PC-3 (cell line): ENCODE data around the gene NUDT6.

Experiments used
- EZH2 ChIP-seq: fragments of 300-600 bp; sonication (generic); IDR thresholded peaks from one replicate; pipeline ENCODE4 v1.6.1; 2017; ENCODE audit warnings: antibody characterized with exemption, mild to moderate bottlenecking, low read length; ENCODE audit not compliant: unreplicated experiment
- EZH2phosphoT487 ChIP-seq: fragments of 300-600 bp; sonication (generic); IDR thresholded peaks from 2 replicates; pipeline ENCODE4 v1.6.1; 2018; ENCODE audit warnings: mild to moderate bottlenecking, antibody characterized with exemption, low read length, borderline replicate concordance
- TF ChIP-seq, protein P1 (sequence below): fragments of 300-600 bp; sonication (generic); conservative IDR thresholded peaks from 2 replicates; pipeline ENCODE4 v1.5.1; 2017; ENCODE audit warnings: antibody characterized with exemption, low read depth, mild to moderate bottlenecking, low read length

DNA sequence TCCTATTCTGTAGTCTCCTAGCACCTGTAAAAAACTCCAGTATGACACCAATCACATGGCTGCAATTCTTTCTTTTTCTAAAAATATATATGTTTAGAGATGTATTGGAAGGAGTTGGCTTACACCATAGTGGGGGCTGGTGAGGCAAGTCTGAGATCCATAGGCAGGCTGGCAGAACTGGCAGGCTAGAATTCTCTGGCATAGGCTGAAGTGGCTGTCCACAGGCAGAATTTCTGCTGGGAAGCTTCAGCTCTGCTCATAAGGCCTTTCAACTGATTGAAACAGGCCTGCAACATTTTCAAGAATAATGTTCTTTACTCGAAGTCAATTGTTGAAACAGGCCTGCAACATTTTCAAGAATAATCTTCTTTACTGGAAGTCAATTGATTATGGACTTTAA, 58.8 kb downstream of the NUDT6 start:
- TF ChIP-seq, protein P1, sequence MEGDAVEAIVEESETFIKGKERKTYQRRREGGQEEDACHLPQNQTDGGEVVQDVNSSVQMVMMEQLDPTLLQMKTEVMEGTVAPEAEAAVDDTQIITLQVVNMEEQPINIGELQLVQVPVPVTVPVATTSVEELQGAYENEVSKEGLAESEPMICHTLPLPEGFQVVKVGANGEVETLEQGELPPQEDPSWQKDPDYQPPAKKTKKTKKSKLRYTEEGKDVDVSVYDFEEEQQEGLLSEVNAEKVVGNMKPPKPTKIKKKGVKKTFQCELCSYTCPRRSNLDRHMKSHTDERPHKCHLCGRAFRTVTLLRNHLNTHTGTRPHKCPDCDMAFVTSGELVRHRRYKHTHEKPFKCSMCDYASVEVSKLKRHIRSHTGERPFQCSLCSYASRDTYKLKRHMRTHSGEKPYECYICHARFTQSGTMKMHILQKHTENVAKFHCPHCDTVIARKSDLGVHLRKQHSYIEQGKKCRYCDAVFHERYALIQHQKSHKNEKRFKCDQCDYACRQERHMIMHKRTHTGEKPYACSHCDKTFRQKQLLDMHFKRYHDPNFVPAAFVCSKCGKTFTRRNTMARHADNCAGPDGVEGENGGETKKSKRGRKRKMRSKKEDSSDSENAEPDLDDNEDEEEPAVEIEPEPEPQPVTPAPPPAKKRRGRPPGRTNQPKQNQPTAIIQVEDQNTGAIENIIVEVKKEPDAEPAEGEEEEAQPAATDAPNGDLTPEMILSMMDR: no peak
- TF ChIP-seq EZH2phosphoT487 (no peak), EZH2 (no peak)
